ENCODE results near the gene GOSR2. TPM values are rescaled to one million over a fixed set of nuclear protein-coding genes. Genes with fewer than 3 reads are reported as not detected.

GOSR2 gene
- total RNA-seq: 28.1 TPM

DNA sequence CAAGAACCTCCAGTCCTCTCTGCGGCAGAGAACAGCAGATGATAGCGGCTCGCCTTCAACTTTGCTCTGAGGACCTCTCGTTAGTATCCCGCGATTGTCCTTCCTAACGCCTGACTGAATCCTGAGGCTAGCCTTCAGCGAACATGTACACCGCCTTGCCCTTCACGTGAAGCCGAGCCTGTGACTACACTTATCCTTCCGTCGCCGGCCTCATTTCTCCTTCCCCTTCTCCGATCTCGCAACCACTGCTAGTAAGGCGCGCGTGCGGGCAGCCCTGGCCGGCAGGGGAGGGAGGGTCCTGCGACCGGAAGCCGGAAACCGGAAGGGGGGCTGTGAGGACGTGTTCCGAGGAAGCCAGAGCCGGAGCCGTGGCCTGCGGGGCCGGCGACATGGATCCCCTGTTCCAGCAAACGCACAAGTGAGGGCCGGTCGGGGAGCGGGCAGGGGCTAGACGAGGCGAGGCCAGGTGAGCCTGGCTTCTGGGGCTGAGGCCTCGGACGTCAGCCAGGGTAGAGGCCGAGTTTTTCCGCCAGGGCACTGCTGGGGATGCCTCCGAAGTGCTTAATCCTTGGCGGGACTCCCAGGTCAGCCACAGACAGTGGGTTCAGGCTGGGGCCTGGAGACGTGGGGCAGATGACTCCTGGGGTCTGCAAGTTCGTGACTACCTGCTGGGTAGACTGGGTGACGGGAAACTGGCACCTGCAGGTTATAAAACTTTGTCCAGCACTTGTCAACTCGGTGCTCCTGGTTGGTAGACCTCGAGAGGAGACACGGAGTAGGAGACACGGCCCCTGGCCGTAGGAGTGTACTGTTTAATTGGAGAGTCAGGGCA is at the start of gene GOSR2:
TSS of gene GOSR2 (plus strand) at position 357 of the 832 bp plus-strand sequence. CDS start at position 390, 33 bp downstream.
- peak; percentile 97 for ATAC-seq

DNA sequence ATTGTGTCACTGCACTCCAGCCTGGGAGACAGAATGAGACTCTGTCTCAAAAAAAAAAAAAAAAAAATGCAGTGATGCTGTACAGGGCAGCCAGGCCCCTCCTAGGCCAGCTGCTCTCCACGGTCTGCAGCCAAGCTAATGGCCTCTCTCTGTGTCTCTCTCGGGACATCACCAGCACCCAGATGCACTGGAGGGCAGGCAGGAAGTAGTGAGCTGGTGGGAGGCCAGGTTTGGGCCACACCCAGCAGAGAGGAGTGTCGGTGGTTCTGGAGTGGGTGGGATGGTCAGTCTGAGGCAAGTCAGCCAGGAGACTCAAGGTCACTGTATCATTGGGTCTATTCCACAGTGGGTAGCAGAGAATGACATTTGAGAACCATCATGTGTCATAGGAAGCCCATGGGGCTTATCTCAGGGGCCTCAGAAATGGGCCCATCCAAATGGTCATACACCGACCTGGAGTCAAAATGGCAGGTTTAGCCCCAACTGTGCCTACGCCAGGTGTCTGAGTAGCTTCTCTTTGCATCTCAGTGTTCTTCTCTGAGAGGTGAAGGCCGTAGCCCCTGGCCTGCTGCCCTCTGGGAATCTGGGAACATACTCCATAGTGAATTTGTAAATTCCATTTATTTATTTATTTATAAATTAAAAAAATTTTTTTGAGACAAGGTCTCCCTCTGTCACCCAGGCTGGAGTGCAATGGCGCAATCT is 48.9 kb upstream of the GOSR2 start:
- ATAC-seq: no peak
- no peak for DNase-seq (ENCODE audit: low spot score)

More for the DNA sequence above, at the start of gene GOSR2:
- peak; percentile 92 for DNase-seq (ENCODE audit: low spot score)

DNA sequence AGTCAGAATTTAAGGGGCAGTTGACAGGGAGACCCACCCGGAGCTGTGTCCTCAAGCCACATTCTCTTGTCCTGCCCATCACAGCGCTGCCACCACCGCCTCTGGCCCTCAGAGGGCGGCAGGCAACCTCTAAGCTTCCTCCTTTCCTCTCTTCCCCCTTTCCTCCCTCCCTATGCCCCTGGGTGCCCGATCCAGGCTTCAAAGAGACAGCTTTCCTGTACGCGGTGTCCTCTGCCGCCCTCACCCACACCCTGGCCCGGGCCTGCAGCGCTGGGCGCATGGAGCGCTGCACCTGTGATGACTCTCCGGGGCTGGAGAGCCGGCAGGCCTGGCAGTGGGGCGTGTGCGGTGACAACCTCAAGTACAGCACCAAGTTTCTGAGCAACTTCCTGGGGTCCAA is 48.1 kb upstream of the GOSR2 start:
- DNase-seq (ENCODE audit: low spot score) (no peak), ATAC-seq (no peak)

DNA sequence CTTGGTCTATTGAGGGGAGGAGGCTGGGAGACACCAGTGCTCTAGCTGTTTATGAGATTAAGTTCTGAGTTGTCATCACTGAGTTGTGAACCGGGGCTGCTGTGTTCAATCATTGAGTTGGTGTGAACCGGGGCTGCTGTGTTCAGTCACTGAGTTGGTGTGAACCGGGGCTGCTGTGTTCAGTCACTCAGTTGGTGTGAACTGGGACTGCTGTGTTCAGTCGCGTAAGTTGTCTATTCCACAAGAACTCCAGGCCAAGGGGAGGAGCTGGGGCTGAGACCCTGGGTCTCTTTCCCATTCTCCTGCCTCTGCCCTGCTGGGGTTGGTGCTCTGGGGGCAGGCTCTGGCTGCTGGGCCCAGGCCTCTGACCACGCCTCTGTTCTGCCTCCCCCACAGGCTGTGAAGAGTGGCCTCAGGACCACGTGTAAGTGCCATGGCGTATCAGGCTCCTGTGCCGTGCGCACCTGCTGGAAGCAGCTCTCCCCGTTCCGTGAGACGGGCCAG is 47.1 kb upstream of the GOSR2 start:
- ATAC-seq (no peak), DNase-seq (ENCODE audit: low spot score) (no peak)

DNA sequence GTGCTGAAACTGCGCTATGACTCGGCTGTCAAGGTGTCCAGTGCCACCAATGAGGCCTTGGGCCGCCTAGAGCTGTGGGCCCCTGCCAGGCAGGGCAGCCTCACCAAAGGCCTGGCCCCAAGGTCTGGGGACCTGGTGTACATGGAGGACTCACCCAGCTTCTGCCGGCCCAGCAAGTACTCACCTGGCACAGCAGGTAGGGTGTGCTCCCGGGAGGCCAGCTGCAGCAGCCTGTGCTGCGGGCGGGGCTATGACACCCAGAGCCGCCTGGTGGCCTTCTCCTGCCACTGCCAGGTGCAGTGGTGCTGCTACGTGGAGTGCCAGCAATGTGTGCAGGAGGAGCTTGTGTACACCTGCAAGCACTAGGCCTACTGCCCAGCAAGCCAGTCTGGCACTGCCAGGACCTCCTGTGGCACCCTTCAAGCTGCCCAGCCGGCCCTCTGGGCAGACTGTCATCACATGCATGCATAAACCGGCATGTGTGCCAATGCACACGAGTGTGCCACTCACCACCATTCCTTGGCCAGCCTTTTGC is 46.5 kb upstream of the GOSR2 start:
- ATAC-seq: peak; percentile 97
- peak; percentile 81 for DNase-seq (ENCODE audit: low spot score)

DNA sequence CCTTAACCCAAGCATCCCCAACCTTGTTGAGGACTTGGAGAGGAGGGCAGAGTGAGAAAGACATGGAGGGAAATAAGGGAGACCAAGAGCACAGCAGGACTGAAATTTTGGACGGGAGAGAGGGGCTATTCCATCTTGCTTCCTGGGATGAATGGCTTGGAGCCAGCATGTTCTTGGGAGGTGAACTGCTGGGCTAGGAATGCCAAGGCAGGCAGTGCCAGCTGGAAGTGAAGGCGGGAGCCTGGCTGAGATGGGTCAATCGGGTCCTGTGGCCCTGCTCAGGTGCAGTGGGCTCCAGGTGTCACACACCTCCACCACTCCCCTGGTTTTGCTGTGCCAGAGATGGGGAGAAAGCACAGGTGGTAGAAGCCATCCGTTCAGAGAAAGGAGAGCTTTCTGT is 46.0 kb upstream of the GOSR2 start:
- ATAC-seq: no peak
- no peak for DNase-seq (ENCODE audit: low spot score)

DNA sequence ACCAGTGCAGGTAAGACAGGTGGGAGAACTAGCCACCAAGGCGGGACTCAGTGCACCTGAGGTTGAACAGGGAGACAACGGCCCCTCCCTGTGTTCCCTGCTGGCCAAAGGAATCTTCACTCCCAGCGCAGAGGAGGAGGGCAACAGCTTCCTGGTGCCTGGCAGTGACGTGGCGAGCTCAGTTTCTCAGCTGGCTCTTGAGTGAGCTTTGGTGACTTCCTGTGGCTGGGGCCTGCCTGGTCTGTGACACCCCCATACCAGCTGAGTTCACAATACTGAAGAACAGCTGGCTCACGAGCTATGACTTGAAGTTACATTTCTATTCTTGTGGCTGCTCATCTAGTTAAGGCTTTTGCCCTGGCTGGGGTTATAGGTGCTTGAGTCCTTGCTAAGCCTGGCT is 45.5 kb upstream of the GOSR2 start:
- ATAC-seq: no peak
- DNase-seq (ENCODE audit: low spot score): no peak

DNA sequence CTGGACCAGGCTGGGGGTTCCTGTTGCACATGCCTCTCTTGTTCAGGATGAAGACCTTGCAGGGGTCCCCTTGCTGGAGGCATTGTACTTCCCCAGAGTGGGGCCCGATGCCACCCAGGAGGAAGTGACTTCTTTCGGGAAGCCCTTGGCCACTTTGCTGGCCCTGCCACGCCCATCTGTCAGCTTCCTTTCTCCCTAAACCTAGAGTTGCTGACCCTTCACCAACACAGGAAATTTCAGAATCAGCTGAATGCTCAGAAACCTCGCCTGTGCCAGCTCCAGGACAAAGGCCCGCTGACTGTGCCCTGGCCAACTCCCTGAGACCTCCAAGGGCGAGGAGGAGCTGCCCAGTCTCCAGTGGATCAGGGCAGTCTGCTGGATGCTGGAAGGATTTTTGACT is 44.9 kb upstream of the GOSR2 start:
- ATAC-seq (peak; percentile 8), DNase-seq (ENCODE audit: low spot score) (no peak)

DNA sequence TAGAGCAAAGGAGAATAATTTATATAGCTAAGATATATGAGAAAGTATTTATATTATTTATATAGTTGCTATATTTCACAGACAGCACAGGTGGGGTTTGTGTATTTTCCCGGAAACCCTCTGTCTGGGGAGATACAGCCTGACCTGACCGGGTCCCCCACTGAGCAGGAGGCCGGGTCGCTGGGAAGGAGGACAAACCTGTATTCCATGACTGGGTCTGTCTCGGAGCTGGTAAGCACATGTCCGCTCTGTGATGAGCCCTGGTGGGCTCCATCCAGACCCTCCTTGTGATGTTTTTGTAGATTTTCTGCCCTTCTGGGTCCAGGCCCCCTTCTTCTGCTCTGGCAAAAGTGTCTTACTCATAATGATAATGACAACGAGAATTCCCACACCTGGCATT is 43.9 kb upstream of the GOSR2 start:
- no peak for ATAC-seq
- no peak for DNase-seq (ENCODE audit: low spot score)

DNA sequence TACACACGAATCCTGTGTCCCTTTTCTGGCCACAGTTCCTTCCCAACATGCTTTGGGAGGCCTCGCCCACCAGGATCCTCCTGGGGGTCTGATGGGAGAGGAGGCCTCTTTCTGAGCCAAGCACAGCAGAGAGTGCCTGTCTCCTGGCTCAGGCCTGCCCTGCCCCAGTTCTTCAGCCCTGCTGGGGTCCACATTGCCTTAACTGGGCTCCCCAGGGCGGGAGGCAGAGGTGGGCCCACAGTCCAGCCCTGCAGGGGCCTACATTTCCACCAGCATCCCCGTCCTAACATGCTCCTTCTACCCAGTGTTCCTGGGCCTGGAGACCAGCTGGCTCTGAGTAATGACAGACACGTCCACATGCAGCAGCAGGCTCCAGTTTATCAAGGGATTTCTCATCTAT is 41.9 kb upstream of the GOSR2 start:
- ATAC-seq (no peak), DNase-seq (ENCODE audit: low spot score) (no peak)

DNA sequence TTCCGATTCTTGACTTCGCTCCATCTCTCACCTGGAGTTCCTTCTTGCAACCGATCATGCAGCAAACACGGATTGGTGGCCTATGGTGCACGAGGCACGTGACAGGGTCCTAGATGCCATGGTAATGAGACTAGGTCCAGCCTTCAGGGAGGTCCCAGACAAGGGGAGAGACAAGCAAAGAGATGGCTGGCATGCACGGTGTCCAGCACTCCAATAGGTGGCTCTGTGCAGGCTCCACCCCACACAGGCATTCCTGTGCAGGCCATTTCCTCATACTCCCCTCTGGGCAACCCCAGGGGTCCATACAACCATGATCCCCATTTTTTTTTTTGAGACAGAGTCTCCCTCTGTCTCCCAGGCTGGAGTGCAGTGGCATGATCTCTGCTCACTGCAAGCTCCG is 40.3 kb upstream of the GOSR2 start:
- no peak for DNase-seq (ENCODE audit: low spot score)
- no peak for ATAC-seq

DNA sequence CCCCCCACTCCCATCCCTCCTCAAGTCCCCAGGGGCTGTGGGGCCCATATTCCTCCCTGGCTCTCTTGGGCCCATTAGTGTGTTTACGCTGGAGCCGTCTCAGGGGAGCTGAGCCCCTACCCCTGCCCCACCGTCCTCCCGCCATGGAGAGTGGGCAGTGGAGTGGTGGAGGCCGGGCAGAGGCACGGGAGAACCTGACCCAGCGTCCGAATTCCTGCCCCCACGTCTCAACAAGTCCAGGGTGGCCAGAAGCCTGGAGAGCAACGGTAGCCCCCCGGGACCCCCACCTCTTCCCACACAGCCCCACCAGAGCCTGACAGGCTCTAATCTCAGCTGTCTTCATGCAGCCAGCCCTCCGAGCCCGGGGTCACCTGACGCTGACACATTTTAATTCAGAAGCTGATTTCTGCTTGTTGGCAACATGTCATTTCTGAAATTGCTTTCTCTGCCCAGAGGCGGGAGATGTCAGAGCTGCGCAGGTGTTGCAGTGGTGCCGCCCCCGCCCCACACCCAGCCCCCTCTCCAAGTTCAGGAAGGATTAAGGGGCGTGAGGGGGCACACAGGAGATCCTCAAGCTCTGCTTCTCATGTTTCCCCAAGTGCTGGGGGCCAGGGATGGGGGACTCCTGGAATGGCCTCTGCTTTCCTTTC is 39.0 kb upstream of the GOSR2 start:
- DNase-seq (ENCODE audit: low spot score) (no peak), ATAC-seq (no peak)

DNA sequence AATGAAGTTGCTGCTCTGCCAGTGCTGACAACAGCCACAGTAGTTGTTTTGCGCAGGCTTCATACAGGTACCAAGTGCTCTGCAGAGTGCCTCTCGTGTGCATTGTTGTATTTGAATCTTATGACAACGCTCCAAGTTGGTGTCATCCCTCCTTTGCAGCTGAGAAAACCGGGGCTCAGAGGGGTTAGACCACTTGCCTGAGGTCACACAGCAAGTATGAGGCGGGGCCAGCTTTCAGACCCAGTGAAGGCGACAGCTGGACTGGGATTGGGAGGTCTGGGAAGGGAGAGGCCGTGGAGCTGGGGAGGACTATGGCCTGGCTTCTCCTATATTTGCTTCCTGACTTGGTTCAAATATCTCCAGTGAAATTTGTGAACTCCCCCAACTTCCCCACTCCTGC is 38.4 kb upstream of the GOSR2 start:
- no peak for ATAC-seq
- no peak for DNase-seq (ENCODE audit: low spot score)

DNA sequence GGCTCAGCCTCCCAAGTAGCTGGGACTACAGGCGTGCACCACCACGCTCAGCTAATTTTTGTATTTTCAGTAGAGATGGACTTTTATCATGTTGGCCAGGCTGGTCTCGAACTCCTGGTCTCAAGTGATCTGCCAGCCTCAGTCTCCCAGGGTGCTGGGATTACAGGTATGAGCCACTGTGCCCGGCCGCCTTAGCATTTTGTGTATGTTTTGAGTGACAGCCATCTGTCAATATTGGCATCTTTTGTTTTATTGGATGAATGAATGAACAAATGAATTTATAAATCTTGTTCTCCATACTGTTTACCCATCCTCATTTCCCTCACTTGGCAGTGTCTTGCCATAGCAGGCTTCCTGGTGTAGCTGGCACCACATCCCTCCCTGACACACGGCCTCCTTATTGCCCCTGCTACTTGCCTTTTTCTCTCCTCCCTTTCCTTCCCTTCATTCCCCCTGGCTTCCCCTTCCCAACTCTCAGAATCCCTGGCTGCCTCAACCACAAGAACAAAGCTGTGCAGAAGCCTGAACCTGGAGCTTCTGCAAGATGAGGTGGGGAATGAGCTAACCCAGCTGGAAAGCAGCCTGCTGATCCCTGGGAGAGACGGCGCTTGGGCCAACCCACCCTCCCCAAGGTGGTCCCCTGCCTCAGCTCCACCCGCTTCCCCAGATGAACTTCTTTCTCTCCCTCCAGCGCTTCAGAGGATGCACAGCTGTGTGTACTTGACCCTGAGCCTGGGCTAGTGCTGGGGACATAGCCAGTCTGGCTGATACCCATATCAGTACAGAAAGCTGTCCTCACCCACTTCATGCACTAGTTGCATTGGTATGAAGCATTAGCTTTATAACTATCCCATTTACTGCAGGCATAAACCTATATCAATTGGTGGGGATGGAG is 37.3 kb upstream of the GOSR2 start:
- DNase-seq (ENCODE audit: low spot score) (no peak), ATAC-seq (no peak)

DNA sequence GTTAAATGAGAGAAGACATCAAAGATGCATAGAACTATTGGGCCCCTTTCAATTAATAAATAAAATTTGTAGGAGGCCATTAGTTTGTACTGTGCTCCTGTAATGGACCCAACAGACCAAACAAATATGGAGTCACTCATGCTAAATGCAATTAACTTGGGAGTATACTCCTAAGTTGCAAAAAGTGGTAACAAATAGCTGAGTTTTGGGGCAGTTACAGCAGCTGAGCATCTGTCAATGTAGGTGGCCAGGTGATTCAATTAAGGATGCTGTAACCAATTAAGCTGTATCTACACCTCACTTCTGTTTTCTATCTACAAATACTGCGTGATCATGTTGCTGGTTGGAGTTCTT is 36.7 kb upstream of the GOSR2 start:
- no peak for ATAC-seq
- no peak for DNase-seq (ENCODE audit: low spot score)

DNA sequence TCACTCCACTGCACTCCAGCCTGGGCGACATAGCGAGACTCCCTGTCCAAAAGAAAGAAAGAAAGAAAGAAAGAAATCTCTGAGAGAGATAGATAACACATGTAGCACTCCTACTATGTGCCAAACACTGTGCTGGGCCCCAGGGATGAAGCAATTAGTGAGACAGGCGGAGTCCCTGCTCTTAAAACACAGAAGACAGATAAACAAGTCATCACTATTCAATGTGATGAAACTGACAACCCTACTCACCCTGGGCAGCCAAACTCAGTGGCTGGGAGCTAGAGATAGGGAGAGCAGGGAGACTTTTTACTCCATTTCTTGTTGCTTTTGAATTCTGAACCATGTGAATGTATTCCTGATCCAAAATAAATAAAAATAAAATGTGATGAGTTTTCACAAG is 35.2 kb upstream of the GOSR2 start:
- no peak for ATAC-seq
- no peak for DNase-seq (ENCODE audit: low spot score)

DNA sequence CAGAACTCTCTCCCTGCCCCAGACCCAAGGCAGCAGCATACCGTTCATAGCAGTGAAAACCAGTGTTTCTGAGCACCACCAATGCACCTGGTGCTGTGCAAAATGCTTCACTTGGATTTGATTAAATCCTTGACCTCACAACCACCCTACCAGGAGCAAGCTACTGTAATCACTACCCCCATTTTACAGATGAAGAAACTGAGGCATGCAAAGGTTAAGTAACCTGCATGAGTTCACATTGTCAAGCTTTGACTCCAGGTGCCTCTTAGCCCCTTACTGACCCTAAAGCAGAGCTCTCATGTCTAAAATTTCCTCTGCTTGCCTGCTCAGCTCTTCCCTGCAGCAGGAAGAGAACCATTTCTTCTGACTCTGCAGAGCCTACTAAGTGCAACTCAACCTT is 34.2 kb upstream of the GOSR2 start:
- no peak for ATAC-seq

DNA sequence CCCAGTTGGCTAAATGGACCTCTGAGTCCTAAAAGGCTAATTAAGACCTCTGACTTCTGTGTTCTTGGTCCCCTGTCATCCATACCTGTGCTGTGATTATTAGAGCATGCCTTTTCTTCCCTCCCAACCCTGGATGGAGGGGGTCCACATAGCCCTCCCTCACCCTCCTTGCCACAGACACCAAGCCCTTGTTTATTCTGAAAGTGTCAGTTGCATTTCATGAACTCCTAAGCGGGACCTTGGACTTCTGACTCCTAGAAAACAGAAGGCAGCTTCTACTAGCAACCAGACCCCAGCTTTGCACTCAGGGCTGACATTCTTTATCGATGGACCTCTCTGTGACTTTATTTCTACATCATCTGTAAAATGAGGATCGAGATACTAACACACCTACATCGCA is 33.4 kb upstream of the GOSR2 start:
- DNase-seq (ENCODE audit: low spot score) (no peak), ATAC-seq (no peak)

More for the DNA sequence above, 34.2 kb upstream of the GOSR2 start:
- no peak for DNase-seq (ENCODE audit: low spot score)

DNA sequence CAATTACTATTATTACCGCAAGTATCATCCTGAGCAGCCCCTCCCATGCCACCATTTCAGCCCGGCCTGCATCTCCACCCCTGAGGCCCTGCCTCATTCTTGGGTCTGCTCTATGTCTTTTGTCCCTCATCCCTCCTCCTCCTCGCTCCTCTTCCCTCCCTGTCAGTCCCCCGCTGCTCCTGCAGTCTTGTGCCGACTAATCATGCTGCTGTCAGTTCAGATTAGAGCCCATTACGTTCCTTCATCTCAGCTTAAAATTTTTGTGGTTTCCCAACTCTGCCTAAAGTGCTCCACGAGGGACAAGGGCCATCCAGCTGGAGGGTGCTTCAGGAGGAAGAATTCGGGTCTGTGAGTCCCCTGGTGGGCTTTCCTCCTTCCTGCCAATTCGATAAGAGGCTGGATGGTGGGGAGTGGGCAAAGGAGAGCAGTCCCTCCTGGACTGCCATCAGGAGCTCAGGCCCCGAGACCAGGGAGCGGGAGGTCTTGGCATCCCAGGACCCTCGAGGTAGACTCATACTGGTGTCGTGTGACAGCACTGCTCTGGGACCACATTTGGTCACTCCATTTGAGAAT is 32.9 kb upstream of the GOSR2 start:
- no peak for ATAC-seq
- DNase-seq (ENCODE audit: low spot score): no peak

DNA sequence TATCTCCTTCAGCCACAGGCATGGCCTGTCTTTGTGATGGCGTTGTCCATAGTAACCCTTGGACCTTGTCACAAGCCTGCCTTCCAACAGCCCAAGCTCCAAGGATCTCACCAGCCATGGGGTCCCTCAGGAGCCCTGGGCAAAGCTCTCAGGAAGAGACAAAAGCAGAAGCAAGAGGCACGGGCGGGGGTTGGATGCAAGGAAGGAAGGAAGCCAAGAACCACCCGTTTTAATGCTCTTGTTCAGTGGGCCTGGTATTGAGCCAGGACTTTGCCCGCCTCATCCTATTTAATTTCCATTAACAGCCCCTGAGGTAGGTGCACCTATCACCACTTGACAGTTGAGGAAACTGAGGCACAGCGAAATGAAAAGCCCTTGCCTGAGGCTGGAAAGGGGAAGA is 32.3 kb upstream of the GOSR2 start:
- DNase-seq (ENCODE audit: low spot score): no peak
- no peak for ATAC-seq
